B cell (primary cell): Measurements from ENCODE around the gene RRAGA. TPM values are rescaled to one million over a fixed set of nuclear protein-coding genes. Genes with fewer than 3 reads are reported as not detected.

Experiments
- ATAC-seq: fragments of 200-7000 bp; cut with Tn5 transposase; one replicate; pipeline ENCODE4 v1.10.0; 2021; ENCODE audit warnings: low read depth, mild to moderate bottlenecking, moderate number of reproducible peaks, moderate library complexity
- CTCF ChIA-PET: fragments of 350-600 bp; sonication (Branson Sonifier 250); formaldehyde crosslinking; loops from one replicate; lab custom pipeline; 2021; ENCODE audit warnings: antibody characterized with exemption, inconsistent platforms; lab: Charles Lee
- POLR2A ChIA-PET: fragments of 350-600 bp; sonication (Branson Sonifier 250); formaldehyde crosslinking; loops from one replicate; lab custom pipeline; 2021; ENCODE audit warnings: antibody characterized with exemption; lab: Charles Lee
- DNase-seq: peaks from one replicate; pipeline ENCODE4 v3.0.0; 2013
- H2AFZ ChIP-seq: 2 replicates; pipeline ENCODE4 v1.6.1; 2012; ENCODE audit warnings: mild to moderate bottlenecking, low read depth, low read length; ENCODE audit not compliant: insufficient read depth, poor library complexity, severe bottlenecking
- H3K27ac ChIP-seq, 2 donors: 1 replicate in 1 of 2; 2 replicates in 1 of 2; pipeline ENCODE4 v1.5.1; 2012 to 2013; ENCODE audit warnings: low read length in 2 of 2, mild to moderate bottlenecking in 2 of 2, moderate library complexity in 1 of 2
- H3K27me3 ChIP-seq, 4 experiments: fragments of 200-600 bp in 1 of 4; sonication (generic) in 1 of 4; replicated peaks in 1 of 4; 1 replicate in 2 of 4; 2 replicates in 2 of 4; pipeline versions ENCODE4 v1.6.1 to v1.7.0; 2013 to 2016; ENCODE audit warnings: low read length in 3 of 4, mild to moderate bottlenecking in 2 of 4, mixed read lengths in 1 of 4, moderate library complexity in 1 of 4; ENCODE audit not compliant: insufficient read depth in 4 of 4, control insufficient read depth in 3 of 4; ENCODE audit errors: control extremely low read depth in 1 of 4
- H3K36me3 ChIP-seq, 2 experiments: replicated peaks in 1 of 2; 1 replicate in 1 of 2; 2 replicates in 1 of 2; pipeline versions ENCODE4 v1.6.1 to v1.7.1; 2013; ENCODE audit warnings: low read length in 1 of 2; ENCODE audit not compliant: insufficient read depth in 2 of 2, control insufficient read depth in 1 of 2; ENCODE audit errors: control extremely low read depth in 1 of 2, extremely low read depth in 1 of 2
- H3K4me1 ChIP-seq, 2 donors: fragments of 200-600 bp in 1 of 2; sonication (generic) in 1 of 2; 1 replicate in 1 of 2; 2 replicates in 1 of 2; pipeline versions ENCODE4 v1.5.1 to v1.6.1; 2013 to 2017; ENCODE audit warnings: low read length in 2 of 2; ENCODE audit not compliant: control insufficient read depth in 2 of 2, insufficient read depth in 2 of 2
- H3K4me2 ChIP-seq: replicated peaks from 2 replicates; pipeline ENCODE3; 2012; ENCODE audit warnings: mild to moderate bottlenecking, low read depth, low read length; ENCODE audit not compliant: poor library complexity, severe bottlenecking
- H3K4me3 ChIP-seq, 5 experiments: fragments of 200-600 bp in 1 of 5; sonication (generic) in 1 of 5; 1 replicate in 3 of 5; 2 replicates in 2 of 5; pipeline versions ENCODE4 v1.5.1 to v1.7.0; 2011 to 2016; ENCODE audit warnings: low read length in 4 of 5, mild to moderate bottlenecking in 4 of 5, low read depth in 2 of 5, control low read depth in 1 of 5, moderate library complexity in 1 of 5; ENCODE audit not compliant: insufficient read depth in 1 of 5; ENCODE audit errors: control extremely low read depth in 1 of 5, extremely low read depth in 1 of 5
- H3K79me2 ChIP-seq: fragments of 200-600 bp; sonication (generic); one replicate; pipeline ENCODE4 v1.6.0; 2016; ENCODE audit warnings: low read length; ENCODE audit not compliant: control insufficient read depth, insufficient read depth
- H3K9ac ChIP-seq: fragments of 200-600 bp; sonication (generic); 2 replicates; pipeline ENCODE4 v1.6.1; 2017; ENCODE audit warnings: mild to moderate bottlenecking, low read length, moderate library complexity
- H3K9me3 ChIP-seq, 3 donors: one replicate each; pipeline versions ENCODE4 v1.6.1 to v1.7.1; 2013; ENCODE audit warnings: low read length in 2 of 3; ENCODE audit not compliant: control insufficient read depth in 2 of 3, insufficient read depth in 1 of 3; ENCODE audit errors: control extremely low read depth in 1 of 3
- H4K20me1 ChIP-seq: 2 replicates; pipeline ENCODE4 v1.6.0; 2012; ENCODE audit warnings: mild to moderate bottlenecking, low read length; ENCODE audit not compliant: insufficient read depth, control insufficient read depth, poor library complexity, severe bottlenecking
- H3K27ac Mint-ChIP-seq: one replicate; pipeline ENCODE4 v1.8.0; 2021; ENCODE audit warnings: mixed read lengths
- H3K27me3 Mint-ChIP-seq: one replicate; pipeline ENCODE4 v1.8.0; 2021; ENCODE audit warnings: mixed read lengths
- H3K4me1 Mint-ChIP-seq: one replicate; pipeline ENCODE4 v1.8.0; 2021; ENCODE audit warnings: mixed read lengths
- H3K4me3 Mint-ChIP-seq: one replicate; pipeline ENCODE4 v1.8.0; 2021; ENCODE audit warnings: mixed read lengths
- H3K9me3 Mint-ChIP-seq: one replicate; pipeline ENCODE4 v1.8.0; 2022; ENCODE audit warnings: mixed read lengths; ENCODE audit not compliant: insufficient read depth
- CTCF ChIP-seq: fragments of 200-600 bp; IDR thresholded peaks from one replicate; pipeline ENCODE4 v1.8.0; 2022; ENCODE audit warnings: antibody characterized with exemption, mild to moderate bottlenecking
- EZH2 ChIP-seq: IDR thresholded peaks from 2 replicates; pipeline ENCODE4 v1.6.1; 2012; ENCODE audit warnings: borderline replicate concordance, low read depth, mild to moderate bottlenecking, moderate library complexity, low read length; ENCODE audit not compliant: insufficient read depth, poor library complexity, severe bottlenecking
- WGBS: methylation state at CpG from one replicate; pipeline ENCODE4 v1.1.5; 2013; ENCODE audit warnings: missing lambda C conversion rate; ENCODE audit not compliant: insufficient coverage; 5-methylcytosine and 5-hydroxymethylcytosine counted together
- intact Hi-C: fragments of 100-400 bp; cut with micrococcal nuclease; formaldehyde crosslinking; loops from one replicate; pipeline ENCODE4 v1.10.0; 2022
- polyA plus RNA-seq: library from polyadenylated mRNA; depleted of rRNA; stranded (reverse); fragments of >200 nt; gene quantifications from 2 replicates; pipeline ENCODE4 v1.2.3, GENCODE V29; 2012
- total RNA-seq, 2 donors: library from RNA; stranded (reverse); fragments of 120-200 nt in 1 of 2; gene quantifications; 1 replicate in 1 of 2; 2 replicates in 1 of 2; pipeline versions ENCODE4 v1.2.3 to v1.2.4, GENCODE V29; 2013 to 2022

Gene RRAGA
- total and polyA plus RNA-seq, 2 donors (not counting 1 experiment from before 2014, with no cell fraction given), result 29.5 to 49.2 TPM

DNA sequence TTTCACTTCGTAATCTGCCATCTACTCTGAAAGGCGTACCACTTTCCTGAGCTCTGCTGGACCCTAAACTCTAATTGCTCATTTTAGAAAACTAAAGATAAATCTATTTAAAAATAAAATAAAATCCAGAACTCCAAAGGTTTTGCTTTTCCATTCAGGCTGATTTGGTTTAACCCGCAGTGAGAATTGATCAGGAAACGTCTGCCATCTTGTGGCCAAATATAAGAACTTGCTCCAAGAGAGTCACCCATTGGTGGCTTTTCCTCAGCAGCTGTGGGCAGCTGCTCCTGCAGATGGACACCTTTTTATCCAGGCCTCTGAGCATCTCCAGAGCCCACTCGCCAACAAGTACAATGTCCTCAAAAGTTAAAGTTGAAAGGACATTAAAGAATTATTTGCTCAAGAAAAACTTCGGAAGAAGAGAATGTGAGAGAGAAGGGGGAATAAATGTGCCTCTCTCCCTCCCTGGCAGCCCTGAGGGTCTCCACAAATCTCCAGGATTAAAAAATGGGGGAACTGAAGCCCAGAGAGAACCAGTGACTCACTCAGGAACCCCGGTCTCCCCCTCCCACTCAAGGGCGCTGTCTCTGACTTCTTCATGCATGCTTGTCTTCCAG lies 20.3 kb upstream of the RRAGA start:
- Mint-ChIP-seq H3K27me3 (peaks cover 14% of the 10 kb centered on the region), H3K4me1 (no peaks in the 10 kb centered on the region), H3K27ac (no peak overlapping the region), H3K4me3 (no peak overlapping the region), H3K9me3 (no peaks in the 10 kb centered on the region)
- H3K36me3 ChIP-seq, result no peaks in the 10 kb centered on the region
- peak; percentile 38 for DNase-seq
- no peak overlapping the region for H3K4me2 ChIP-seq
- intact Hi-C loops, result no loop called here
- TF ChIP-seq CTCF (peak; percentile 79), EZH2 (no peak)
- no peaks in the 10 kb centered on the region for H3K9me3 ChIP-seq
- H3K27me3 ChIP-seq, result no peaks in the 10 kb centered on the region
- CTCF ChIA-PET, result interaction anchor here (0.7 to 2.5 kb wide), 14 partner anchors 11 to 776 kb away, joined by 3 to 14 read pairs (median 4); partner anchors contain the start of gene RRAGA
- no peak overlapping the region for H3K4me3 ChIP-seq
- H4K20me1 ChIP-seq, result no peaks in the 10 kb centered on the region
- no peak overlapping the region for H3K27ac ChIP-seq
- H3K9ac ChIP-seq, result no peak overlapping the region
- POLR2A ChIA-PET, result no interaction called here
- no peaks in the 10 kb centered on the region for H3K4me1 ChIP-seq
- peak; percentile 41 for ATAC-seq
- H3K79me2 ChIP-seq, result no peaks in the 10 kb centered on the region
- 31% methylated on average over 4 of the region's 8 CpGs for WGBS
- H2AFZ ChIP-seq, result no peak overlapping the region

GRCh38 chr9:19030899-19031298 lies 18.3 kb upstream of the RRAGA start:
- Histone ChIP-seq H2AFZ (no peak overlapping the region), H3K79me2 (no peaks in the 10 kb centered on the region), H3K9ac (no peak overlapping the region), H3K27me3 (no peaks in the 10 kb centered on the region), H4K20me1 (no peaks in the 10 kb centered on the region), H3K4me2 (no peak overlapping the region), H3K36me3 (no peaks in the 10 kb centered on the region), H3K27ac (no peak overlapping the region), H3K9me3 (no peaks in the 10 kb centered on the region), H3K4me3 (no peak overlapping the region), H3K4me1 (no peaks in the 10 kb centered on the region)
- no CpG with 5 or more reads among the region's 1 CpG for WGBS
- CTCF ChIA-PET, result no interaction called here
- intact Hi-C loops, result no loop called here
- H3K27ac Mint-ChIP-seq, result no peak overlapping the region
- ATAC-seq, result no peak
- POLR2A ChIA-PET, result no interaction called here
- TF ChIP-seq CTCF (no peak), EZH2 (no peak)
- no peak overlapping the region for H3K4me3 Mint-ChIP-seq
- H3K27me3 Mint-ChIP-seq, result peaks cover 20% of the 10 kb centered on the region
- no peaks in the 10 kb centered on the region for H3K9me3 Mint-ChIP-seq
- H3K4me1 Mint-ChIP-seq, result no peaks in the 10 kb centered on the region
- DNase-seq, result no peak
